Aorta (tissue), 5 donors: ENCODE measurements around the gene FLNC. TPM values are rescaled to one million over a fixed set of nuclear protein-coding genes. Genes with fewer than 3 reads are reported as not detected.

Experiments used
- ATAC-seq: fragments of 200-7000 bp; cut with Tn5 transposase; one replicate; pipeline ENCODE4 v1.9.1; 2022; ENCODE audit warnings: moderate library complexity; ENCODE audit not compliant: low FRiP score
- DNase-seq, 2 donors: peaks; one replicate each; pipeline ENCODE4 v3.0.0-alpha.2; 2020
- H3K27ac ChIP-seq, 2 donors: one replicate each; pipeline ENCODE4 v1.5.1; 2013; ENCODE audit warnings: low read length in 2 of 2, mild to moderate bottlenecking in 2 of 2, moderate library complexity in 2 of 2, control low read depth in 1 of 2, inconsistent platforms in 1 of 2, low read depth in 1 of 2
- H3K27me3 ChIP-seq, 2 donors: one replicate each; pipeline ENCODE4 v1.6.1; 2013; ENCODE audit warnings: control low read depth in 1 of 2, low read length in 1 of 2, mild to moderate bottlenecking in 1 of 2, moderate library complexity in 1 of 2; ENCODE audit not compliant: insufficient read depth in 2 of 2, control insufficient read depth in 1 of 2
- H3K36me3 ChIP-seq, 2 donors: one replicate each; pipeline ENCODE4 v1.6.1; 2013; ENCODE audit warnings: control low read depth in 1 of 2, low read length in 1 of 2, mild to moderate bottlenecking in 1 of 2; ENCODE audit not compliant: insufficient read depth in 2 of 2, control insufficient read depth in 1 of 2
- H3K4me1 ChIP-seq, 2 donors: one replicate each; pipeline ENCODE4 v1.6.1; 2013; ENCODE audit warnings: low read length in 2 of 2, control low read depth in 1 of 2, mild to moderate bottlenecking in 1 of 2, moderate library complexity in 1 of 2; ENCODE audit not compliant: insufficient read depth in 2 of 2, control insufficient read depth in 1 of 2
- H3K4me3 ChIP-seq, 2 donors: one replicate each; pipeline ENCODE4 v1.5.1; 2013; ENCODE audit warnings: low read length in 2 of 2, control low read depth in 1 of 2, mild to moderate bottlenecking in 1 of 2
- H3K9me3 ChIP-seq: one replicate; pipeline ENCODE4 v1.6.1; 2013; ENCODE audit warnings: mild to moderate bottlenecking, low read length; ENCODE audit not compliant: control insufficient read depth
- WGBS, 2 donors: extraction: QIAGEN DNeasy Blood & Tissue Kit; methylation state at CpG; one replicate each; pipeline ENCODE4 v1.1.7; 2013; 5-methylcytosine and 5-hydroxymethylcytosine counted together
- intact Hi-C, 2 donors: fragments of 100-400 bp; cut with DNase I; formaldehyde crosslinking; loops; one replicate each; pipeline versions ENCODE4 v1.14.2 to v1.15.0; 2022
- long read RNA-seq, 2 donors: library from polyadenylated mRNA; unstranded; transcript quantifications; one replicate each; pipeline ENCODE4 v2.0.0, GENCODE V29; 2020 to 2021
- polyA plus RNA-seq, 2 donors: library from polyadenylated mRNA; stranded (reverse); fragments of 200-250 nt; gene quantifications; one replicate each; pipeline ENCODE4 v1.2.3, GENCODE V29; 2013
- total RNA-seq, 2 donors: library from RNA; stranded (reverse); fragmentation: NEBNext Ultra II Directional; extraction: Animal tissue kit (Norgen Biotek cat#: 25700); gene quantifications; one replicate each; pipeline ENCODE4 v1.2.1, GENCODE V29; 2021
- donor health status: healthy with polysubstance abuse.
- donor health status: Bipolar disorder and iron deficiency.
- donor health status: DM: no; HTN: no; CAD: no.
- donor health status: DM: no; HTN: no; CAD: no.
- donor health status: DM: yes; HTN: yes; CAD: no.

FLNC gene, protein sequence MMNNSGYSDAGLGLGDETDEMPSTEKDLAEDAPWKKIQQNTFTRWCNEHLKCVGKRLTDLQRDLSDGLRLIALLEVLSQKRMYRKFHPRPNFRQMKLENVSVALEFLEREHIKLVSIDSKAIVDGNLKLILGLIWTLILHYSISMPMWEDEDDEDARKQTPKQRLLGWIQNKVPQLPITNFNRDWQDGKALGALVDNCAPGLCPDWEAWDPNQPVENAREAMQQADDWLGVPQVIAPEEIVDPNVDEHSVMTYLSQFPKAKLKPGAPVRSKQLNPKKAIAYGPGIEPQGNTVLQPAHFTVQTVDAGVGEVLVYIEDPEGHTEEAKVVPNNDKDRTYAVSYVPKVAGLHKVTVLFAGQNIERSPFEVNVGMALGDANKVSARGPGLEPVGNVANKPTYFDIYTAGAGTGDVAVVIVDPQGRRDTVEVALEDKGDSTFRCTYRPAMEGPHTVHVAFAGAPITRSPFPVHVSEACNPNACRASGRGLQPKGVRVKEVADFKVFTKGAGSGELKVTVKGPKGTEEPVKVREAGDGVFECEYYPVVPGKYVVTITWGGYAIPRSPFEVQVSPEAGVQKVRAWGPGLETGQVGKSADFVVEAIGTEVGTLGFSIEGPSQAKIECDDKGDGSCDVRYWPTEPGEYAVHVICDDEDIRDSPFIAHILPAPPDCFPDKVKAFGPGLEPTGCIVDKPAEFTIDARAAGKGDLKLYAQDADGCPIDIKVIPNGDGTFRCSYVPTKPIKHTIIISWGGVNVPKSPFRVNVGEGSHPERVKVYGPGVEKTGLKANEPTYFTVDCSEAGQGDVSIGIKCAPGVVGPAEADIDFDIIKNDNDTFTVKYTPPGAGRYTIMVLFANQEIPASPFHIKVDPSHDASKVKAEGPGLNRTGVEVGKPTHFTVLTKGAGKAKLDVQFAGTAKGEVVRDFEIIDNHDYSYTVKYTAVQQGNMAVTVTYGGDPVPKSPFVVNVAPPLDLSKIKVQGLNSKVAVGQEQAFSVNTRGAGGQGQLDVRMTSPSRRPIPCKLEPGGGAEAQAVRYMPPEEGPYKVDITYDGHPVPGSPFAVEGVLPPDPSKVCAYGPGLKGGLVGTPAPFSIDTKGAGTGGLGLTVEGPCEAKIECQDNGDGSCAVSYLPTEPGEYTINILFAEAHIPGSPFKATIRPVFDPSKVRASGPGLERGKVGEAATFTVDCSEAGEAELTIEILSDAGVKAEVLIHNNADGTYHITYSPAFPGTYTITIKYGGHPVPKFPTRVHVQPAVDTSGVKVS (N-terminal part only)
- total RNA-seq (100 to 1,000 TPM; 135 to 245 TPM), polyA plus RNA-seq (10 to 100 TPM in 1 of 2 donors, 1 to 10 TPM in 1; 7.8 to 18.3 TPM)
- long read RNA-seq, donor 1, partial matches to known transcripts = 193 of 199 reads
- long read RNA-seq, donor 1, other reads (novel, unspliced or antisense) = 6 of 199 reads
- long read RNA-seq, donor 2, partial matches to known transcripts = 123 of 132 reads
- long read RNA-seq, donor 2, other reads (novel, unspliced or antisense) = 9 of 132 reads

DNA sequence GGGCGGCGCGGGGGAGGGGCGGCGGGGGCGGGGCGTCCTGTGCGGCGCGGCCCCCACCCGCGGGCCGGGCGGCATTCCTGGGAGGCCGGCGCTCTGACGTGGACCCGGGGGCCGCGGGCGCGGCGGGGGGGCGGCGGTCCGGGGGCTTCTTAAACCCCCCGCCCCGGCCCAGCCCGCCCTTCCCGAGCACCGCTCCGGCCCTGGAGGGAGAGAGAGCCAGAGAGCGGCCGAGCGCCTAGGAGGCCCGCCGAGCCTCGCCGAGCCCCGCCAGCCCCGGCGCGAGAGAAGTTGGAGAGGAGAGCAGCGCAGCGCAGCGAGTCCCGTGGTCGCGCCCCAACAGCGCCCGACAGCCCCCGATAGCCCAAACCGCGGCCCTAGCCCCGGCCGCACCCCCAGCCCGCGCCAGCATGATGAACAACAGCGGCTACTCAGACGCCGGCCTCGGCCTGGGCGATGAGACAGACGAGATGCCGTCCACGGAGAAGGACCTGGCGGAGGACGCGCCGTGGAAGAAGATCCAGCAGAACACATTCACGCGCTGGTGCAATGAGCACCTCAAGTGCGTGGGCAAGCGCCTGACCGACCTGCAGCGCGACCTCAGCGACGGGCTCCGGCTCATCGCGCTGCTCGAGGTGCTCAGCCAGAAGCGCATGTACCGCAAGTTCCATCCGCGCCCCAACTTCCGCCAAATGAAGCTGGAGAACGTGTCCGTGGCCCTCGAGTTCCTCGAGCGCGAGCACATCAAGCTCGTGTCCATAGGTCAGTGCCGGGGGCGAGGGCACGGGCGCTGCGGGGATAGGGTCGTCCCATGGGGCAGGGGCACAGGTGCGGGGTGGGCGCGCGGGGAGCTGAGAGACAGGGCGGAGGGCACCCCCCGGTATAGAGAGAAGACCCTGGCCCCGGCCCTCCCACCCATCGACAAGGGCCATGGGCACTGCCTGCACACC is at the start of gene FLNC:
Gene FLNC (plus strand): TSS at position 176 of the 947 bp plus-strand sequence. CDS start 232 bp downstream, at position 408.
- H3K27me3 ChIP-seq = no peaks in the 10 kb centered on the region
- H3K4me3 ChIP-seq = peak within 1 kb of the TSS; percentile 40 to 68
- no peaks in the 10 kb centered on the region for H3K4me1 ChIP-seq
- ATAC-seq (peak; percentile 8), DNase-seq (peak; percentile 76 to 91)
- no peaks in the 10 kb centered on the region for H3K9me3 ChIP-seq
- 1% methylated on average over 71 to 109 of the region's 109 CpGs for WGBS, 2 donors
- H3K36me3 ChIP-seq = no peaks in the 10 kb centered on the region
- peak within 1 kb of the TSS; percentile 7 to 81 for H3K27ac ChIP-seq
- intact Hi-C loops = loop anchor here in 1 of 2 donors (2.0 to 5.0 kb wide), 2 partner anchors 40 to 93 kb away; partner anchors contain the start of genes CALU and CCDC136

- Histone ChIP-seq H3K36me3 (no peaks in the 10 kb centered on the region), H3K27ac (peak overlapping the region; percentile 30 to 67), H3K4me1 (no peaks in the 10 kb centered on the region), H3K27me3 (no peaks in the 10 kb centered on the region), H3K9me3 (no peaks in the 10 kb centered on the region), H3K4me3 (no peak overlapping the region)
- peak; percentile 49 for ATAC-seq
- DNase-seq = peak in 1 of 2 donors; percentile 62
- intact Hi-C loops = no loop called here
- WGBS, 2 donors = 15 to 22% methylated on average over 5 of the region's 5 CpGs
Measured at GRCh38 chr7:128781126-128781525, 49.1 kb upstream of the FLNC start.

- H3K27ac ChIP-seq = peak overlapping the region; percentile 47 to 49
- no peaks in the 10 kb centered on the region for H3K9me3 ChIP-seq
- no peaks in the 10 kb centered on the region for H3K36me3 ChIP-seq
- no peak overlapping the region for H3K4me3 ChIP-seq
- no peaks in the 10 kb centered on the region for H3K4me1 ChIP-seq
- WGBS, 2 donors = 64 to 67% methylated on average over 3 of the region's 3 CpGs
- DNase-seq (no peak), ATAC-seq (no peak)
- intact Hi-C loops = no loop called here
- H3K27me3 ChIP-seq = no peaks in the 10 kb centered on the region
Measured at GRCh38 chr7:128781851-128782250, 48.4 kb upstream of the FLNC start.

DNA sequence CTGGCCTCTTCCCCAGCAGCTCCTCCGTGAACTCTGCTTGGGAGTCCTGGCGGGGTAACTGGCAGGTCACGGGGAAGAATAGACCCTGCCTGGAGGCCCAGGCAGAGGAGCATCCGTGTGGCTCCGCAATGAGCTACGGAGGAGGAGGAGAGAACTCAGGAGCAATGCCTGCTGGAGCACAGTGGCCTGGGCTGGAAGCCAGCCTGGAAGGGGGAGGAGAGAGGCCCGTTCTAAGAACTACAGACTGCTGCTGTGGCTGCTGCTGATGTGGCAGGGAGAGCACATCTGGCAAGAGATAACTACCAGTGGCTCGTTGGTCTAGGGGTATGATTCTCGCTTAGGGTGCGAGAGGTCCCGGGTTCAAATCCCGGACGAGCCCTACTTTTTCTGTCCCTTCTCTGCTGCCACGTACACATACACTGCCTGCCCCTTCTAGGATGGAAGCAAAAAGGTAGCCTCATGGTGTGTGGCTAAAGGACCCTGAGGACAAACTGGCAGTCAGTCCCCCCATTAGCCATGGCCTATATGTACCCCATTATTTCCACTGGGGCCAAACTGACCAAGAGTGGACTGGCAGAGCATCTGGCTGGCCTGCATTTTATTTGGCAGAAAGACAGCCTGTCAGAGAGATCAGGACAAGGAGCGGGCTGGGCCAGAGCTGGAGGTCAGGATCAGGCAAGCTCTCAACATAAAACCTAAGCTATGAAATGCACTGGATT is 46.9 kb upstream of the FLNC start:
- 19 to 23% methylated on average over 15 of the region's 15 CpGs for WGBS, 2 donors
- H3K4me3 ChIP-seq = no peak overlapping the region
- H3K27ac ChIP-seq = peak overlapping the region in 1 of 2 donors; percentile 13
- no peaks in the 10 kb centered on the region for H3K36me3 ChIP-seq
- no peaks in the 10 kb centered on the region for H3K4me1 ChIP-seq
- no peaks in the 10 kb centered on the region for H3K9me3 ChIP-seq
- DNase-seq = peak; percentile 87 to 94
- H3K27me3 ChIP-seq = no peaks in the 10 kb centered on the region
- intact Hi-C loops = no loop called here
- peak; percentile 69 for ATAC-seq

- DNase-seq (no peak), ATAC-seq (no peak)
- intact Hi-C loops = no loop called here
- no peaks in the 10 kb centered on the region for H3K27me3 ChIP-seq
- no peaks in the 10 kb centered on the region for H3K4me1 ChIP-seq
- no peak overlapping the region for H3K4me3 ChIP-seq
- no peak overlapping the region for H3K27ac ChIP-seq
- H3K36me3 ChIP-seq = no peaks in the 10 kb centered on the region
- WGBS, 2 donors = 90 to 91% methylated on average over 3 of the region's 3 CpGs
- no peaks in the 10 kb centered on the region for H3K9me3 ChIP-seq
Measured at GRCh38 chr7:128785738-128786137, 44.5 kb upstream of the FLNC start.

DNA sequence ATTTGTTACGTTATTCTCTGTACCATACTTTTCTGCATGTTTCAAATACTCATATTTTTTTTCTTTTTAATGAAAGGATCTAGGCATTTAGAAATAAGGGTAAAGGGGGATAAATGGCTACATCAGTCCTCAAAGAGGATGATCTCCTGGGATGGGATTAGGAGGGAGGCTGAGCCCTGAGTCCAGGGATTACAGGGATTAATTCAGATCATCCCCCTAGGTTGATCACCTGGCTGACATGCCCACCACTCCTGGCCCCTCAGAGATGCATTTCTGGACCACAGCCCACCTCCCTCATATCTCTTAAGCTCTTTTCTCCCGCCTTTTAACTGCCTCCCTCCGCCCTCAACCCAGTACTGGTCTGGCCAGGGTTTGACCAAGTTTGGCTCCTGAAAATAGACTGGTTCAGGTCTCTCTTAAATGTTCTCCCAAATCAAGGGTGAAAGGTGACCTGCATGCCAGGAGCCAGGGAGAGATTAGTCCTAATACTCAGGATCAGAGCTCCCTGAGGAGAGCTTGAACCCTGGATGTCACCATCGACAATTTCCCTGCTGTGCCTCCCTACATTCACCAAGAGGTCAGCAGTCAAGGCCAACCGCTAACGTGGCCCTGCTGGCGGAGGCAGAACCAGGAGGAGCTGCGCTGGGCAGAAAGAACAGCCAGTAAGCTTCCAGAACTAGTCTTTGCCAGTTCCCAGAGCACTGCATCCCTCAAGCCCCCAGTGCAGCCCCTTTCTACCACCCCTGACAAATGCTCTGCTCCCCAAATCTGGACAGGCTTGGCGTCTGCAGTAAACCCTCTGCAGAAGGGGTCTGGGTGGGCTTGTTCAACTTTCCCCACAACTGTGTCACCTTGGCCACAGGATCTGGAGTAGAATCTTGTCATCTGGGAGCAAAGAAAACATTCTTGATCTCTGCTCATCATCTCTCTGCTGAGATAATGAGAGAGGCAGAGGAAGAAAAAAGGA is 41.5 kb upstream of the FLNC start:
- no peak for DNase-seq
- intact Hi-C loops = no loop called here
- WGBS, 2 donors = 77 to 83% methylated on average over 9 of the region's 9 CpGs
- Histone ChIP-seq H3K4me3 (no peak overlapping the region), H3K4me1 (no peaks in the 10 kb centered on the region), H3K9me3 (no peaks in the 10 kb centered on the region), H3K27ac (no peak overlapping the region), H3K36me3 (no peaks in the 10 kb centered on the region), H3K27me3 (no peaks in the 10 kb centered on the region)
- no peak for ATAC-seq
